Neural progenitor cell (in vitro differentiated cells): ENCODE measurements around the gene GNG12.

Experiments
- EZH2 ChIP-seq: fragments of 200-600 bp; sonication (generic); IDR thresholded peaks from 2 replicates; pipeline ENCODE4 v1.6.1; 2017; ENCODE audit warnings: antibody characterized with exemption, mild to moderate bottlenecking, moderate library complexity
- EZH2phosphoT487 ChIP-seq: fragments of 200-600 bp; sonication (generic); IDR thresholded peaks from 2 replicates; pipeline ENCODE4 v1.6.1; 2017; ENCODE audit warnings: antibody characterized with exemption
- TF ChIP-seq, protein P1 (sequence below): fragments of 200-600 bp; sonication (generic); IDR thresholded peaks from 2 replicates; pipeline ENCODE4 v1.5.1; 2017; ENCODE audit warnings: antibody characterized with exemption, mild to moderate bottlenecking

GRCh38 chr1:67755160-67755559 lies 78.1 kb downstream of the GNG12 start:
- TF ChIP-seq, protein P1, sequence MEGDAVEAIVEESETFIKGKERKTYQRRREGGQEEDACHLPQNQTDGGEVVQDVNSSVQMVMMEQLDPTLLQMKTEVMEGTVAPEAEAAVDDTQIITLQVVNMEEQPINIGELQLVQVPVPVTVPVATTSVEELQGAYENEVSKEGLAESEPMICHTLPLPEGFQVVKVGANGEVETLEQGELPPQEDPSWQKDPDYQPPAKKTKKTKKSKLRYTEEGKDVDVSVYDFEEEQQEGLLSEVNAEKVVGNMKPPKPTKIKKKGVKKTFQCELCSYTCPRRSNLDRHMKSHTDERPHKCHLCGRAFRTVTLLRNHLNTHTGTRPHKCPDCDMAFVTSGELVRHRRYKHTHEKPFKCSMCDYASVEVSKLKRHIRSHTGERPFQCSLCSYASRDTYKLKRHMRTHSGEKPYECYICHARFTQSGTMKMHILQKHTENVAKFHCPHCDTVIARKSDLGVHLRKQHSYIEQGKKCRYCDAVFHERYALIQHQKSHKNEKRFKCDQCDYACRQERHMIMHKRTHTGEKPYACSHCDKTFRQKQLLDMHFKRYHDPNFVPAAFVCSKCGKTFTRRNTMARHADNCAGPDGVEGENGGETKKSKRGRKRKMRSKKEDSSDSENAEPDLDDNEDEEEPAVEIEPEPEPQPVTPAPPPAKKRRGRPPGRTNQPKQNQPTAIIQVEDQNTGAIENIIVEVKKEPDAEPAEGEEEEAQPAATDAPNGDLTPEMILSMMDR = no peak
- TF ChIP-seq EZH2phosphoT487 (no peak), EZH2 (no peak)
